HK-2 (cell line): ENCODE results near the gene TAOK1.

Experiments
- DNase-seq: peaks from one replicate; pipeline ENCODE4 v3.0.0-alpha.2; 2018; ENCODE audit not compliant: unreplicated experiment

Gene TAOK1

GRCh38 chr17:29570521-29570920 is 180.4 kb downstream of the TAOK1 start:
- DNase-seq = no peak

GRCh38 chr17:29571486-29571882 is 181.3 kb downstream of the TAOK1 start:
- no peak for DNase-seq

GRCh38 chr17:29571883-29572681 is 181.9 kb downstream of the TAOK1 start:
- no peak for DNase-seq

- DNase-seq = no peak
Observed at GRCh38 chr17:29572691-29573557, 182.8 kb downstream of the TAOK1 start.

- DNase-seq = no peak
Observed at GRCh38 chr17:29573558-29573869, 183.4 kb downstream of the TAOK1 start.

GRCh38 chr17:29573871-29574731 is 183.9 kb downstream of the TAOK1 start:
- no peak for DNase-seq

GRCh38 chr17:29574732-29575510 is 184.8 kb downstream of the TAOK1 start:
- no peak for DNase-seq

- DNase-seq = no peak
Observed at GRCh38 chr17:29575511-29576213, 185.5 kb downstream of the TAOK1 start.

GRCh38 chr17:29576214-29577000 is 186.2 kb downstream of the TAOK1 start:
- DNase-seq = no peak

- no peak for DNase-seq
Observed at GRCh38 chr17:29577001-29577370, 186.8 kb downstream of the TAOK1 start.

- DNase-seq = no peak
Observed at GRCh38 chr17:29577385-29578211, 187.4 kb downstream of the TAOK1 start.

GRCh38 chr17:29578626-29579485 is 188.7 kb downstream of the TAOK1 start:
- DNase-seq = no peak

- DNase-seq = peak; percentile 86
Observed at GRCh38 chr17:29579866-29580771, 190.0 kb downstream of the TAOK1 start.

- no peak for DNase-seq
Observed at GRCh38 chr17:29581583-29582253, 191.6 kb downstream of the TAOK1 start.

- DNase-seq = no peak
Observed at GRCh38 chr17:29582254-29582765, 192.1 kb downstream of the TAOK1 start.

GRCh38 chr17:29582772-29583171 is 192.6 kb downstream of the TAOK1 start:
- no peak for DNase-seq
